Glutamatergic neuron (in vitro differentiated cells): ENCODE data around the gene SYMPK. TPM values are rescaled to one million over a fixed set of nuclear protein-coding genes. Genes with fewer than 3 reads are reported as not detected.
A peak's percentile ranks its signal among the peaks of the same experiment; 100 is the strongest.

ENCODE experiments used
- DNase-seq: peaks from one replicate; pipeline ENCODE4 v3.0.0; 2022
- H3K27ac Mint-ChIP-seq: one replicate; pipeline ENCODE4 v1.8.0; 2020; ENCODE audit warnings: mild to moderate bottlenecking, mixed read lengths, inconsistent platforms; ENCODE audit not compliant: unreplicated experiment
- H3K27me3 Mint-ChIP-seq: one replicate; pipeline ENCODE4 v1.8.0; 2020; ENCODE audit warnings: mild to moderate bottlenecking, moderate library complexity, mixed read lengths, inconsistent platforms; ENCODE audit not compliant: unreplicated experiment
- H3K36me3 Mint-ChIP-seq: one replicate; pipeline ENCODE4 v1.8.0; 2020; ENCODE audit warnings: mild to moderate bottlenecking, mixed read lengths, inconsistent platforms; ENCODE audit not compliant: unreplicated experiment
- H3K4me1 Mint-ChIP-seq: one replicate; pipeline ENCODE4 v1.8.0; 2020; ENCODE audit warnings: mild to moderate bottlenecking, low read depth, mixed read lengths, inconsistent platforms; ENCODE audit not compliant: unreplicated experiment
- H3K4me3 Mint-ChIP-seq: one replicate; pipeline ENCODE4 v1.8.0; 2020; ENCODE audit warnings: mild to moderate bottlenecking, mixed read lengths, inconsistent platforms; ENCODE audit not compliant: unreplicated experiment
- H3K9me3 Mint-ChIP-seq: one replicate; pipeline ENCODE4 v1.8.0; 2020; ENCODE audit warnings: mild to moderate bottlenecking, moderate library complexity, mixed read lengths, inconsistent platforms; ENCODE audit not compliant: unreplicated experiment
- total RNA-seq: library from RNA; stranded (reverse); fragmentation: NEBNext Ultra II Directional; extraction: Animal tissue kit (Norgen Biotek cat#: 25700); gene quantifications from one replicate; pipeline ENCODE4 v1.2.1, GENCODE V29; 2021; ENCODE audit not compliant: unreplicated experiment
- TF ChIP-seq, protein P1 (sequence below): fragments of 200-600 bp; sonication (generic); IDR thresholded peaks from one replicate; pipeline ENCODE4 v1.5.0; 2021; ENCODE audit not compliant: partially characterized antibody, unreplicated experiment

SYMPK gene
- total RNA-seq, 1 donor from 2014 or later = 78.1 TPM

DNA sequence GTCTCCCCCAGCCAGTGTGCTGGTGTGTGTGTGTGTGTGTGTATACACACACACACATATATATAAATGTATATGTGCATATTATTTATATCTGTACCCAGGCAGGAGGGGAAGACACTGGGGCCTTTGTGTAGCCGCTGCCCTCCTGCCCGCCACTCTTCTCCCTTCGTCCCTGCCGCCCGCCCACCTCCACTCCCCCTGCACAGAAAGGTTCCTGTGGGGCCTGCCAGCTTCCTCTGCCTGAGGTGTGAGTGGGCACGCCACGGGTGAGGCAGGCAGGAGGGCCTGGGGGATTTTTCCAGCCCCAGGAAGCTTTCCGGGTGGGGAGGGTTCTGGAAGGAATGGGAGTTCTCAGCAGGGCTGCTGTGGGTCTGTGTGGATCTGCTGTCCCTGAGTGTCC lies 16.1 kb upstream of the SYMPK start:
- H3K27me3 Mint-ChIP-seq = peaks cover 12% of the 10 kb centered on the region
- TF ChIP-seq, protein P1, sequence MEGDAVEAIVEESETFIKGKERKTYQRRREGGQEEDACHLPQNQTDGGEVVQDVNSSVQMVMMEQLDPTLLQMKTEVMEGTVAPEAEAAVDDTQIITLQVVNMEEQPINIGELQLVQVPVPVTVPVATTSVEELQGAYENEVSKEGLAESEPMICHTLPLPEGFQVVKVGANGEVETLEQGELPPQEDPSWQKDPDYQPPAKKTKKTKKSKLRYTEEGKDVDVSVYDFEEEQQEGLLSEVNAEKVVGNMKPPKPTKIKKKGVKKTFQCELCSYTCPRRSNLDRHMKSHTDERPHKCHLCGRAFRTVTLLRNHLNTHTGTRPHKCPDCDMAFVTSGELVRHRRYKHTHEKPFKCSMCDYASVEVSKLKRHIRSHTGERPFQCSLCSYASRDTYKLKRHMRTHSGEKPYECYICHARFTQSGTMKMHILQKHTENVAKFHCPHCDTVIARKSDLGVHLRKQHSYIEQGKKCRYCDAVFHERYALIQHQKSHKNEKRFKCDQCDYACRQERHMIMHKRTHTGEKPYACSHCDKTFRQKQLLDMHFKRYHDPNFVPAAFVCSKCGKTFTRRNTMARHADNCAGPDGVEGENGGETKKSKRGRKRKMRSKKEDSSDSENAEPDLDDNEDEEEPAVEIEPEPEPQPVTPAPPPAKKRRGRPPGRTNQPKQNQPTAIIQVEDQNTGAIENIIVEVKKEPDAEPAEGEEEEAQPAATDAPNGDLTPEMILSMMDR = no peak
- no peaks in the 10 kb centered on the region for H3K36me3 Mint-ChIP-seq
- no peak overlapping the region for H3K4me3 Mint-ChIP-seq
- no peak for DNase-seq
- peaks cover 21% of the 10 kb centered on the region for H3K4me1 Mint-ChIP-seq
- H3K27ac Mint-ChIP-seq = no peak overlapping the region
- peaks cover 9% of the 10 kb centered on the region for H3K9me3 Mint-ChIP-seq

DNA sequence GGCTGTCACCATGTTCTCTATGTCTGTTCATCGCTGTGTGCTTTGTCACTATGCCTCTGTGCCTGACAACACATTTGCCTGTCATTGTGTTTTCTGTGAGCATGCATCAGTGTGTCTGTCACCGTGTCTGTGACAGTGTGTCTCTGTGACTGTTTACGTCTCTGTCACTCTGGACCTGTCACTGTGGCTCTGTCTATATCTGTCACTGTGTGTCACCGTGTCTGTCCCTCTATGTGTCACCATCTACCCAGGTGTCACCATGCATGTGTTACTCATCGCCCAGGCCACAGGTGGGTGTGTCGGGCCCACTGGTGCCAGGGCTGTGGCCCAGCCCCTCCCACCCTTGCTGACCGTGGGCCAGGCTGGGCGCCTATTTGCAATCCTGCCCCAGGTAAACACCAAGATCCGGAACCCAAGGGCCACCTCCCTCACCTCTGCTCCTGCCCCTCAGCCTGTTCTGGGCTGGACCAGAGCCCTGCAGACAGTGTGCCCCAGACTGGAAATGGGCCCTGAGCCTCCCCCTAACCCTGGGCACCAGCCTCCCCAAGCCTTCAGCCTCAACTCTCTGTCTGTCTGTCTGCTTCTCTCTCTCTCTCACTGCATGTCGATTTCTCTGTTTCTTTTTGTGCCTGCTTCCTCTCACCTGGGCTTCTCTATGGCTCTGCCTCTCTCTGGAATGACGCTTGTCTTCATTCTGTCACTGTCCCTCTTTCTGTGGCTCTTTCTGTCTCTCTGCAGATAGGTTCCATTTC lies 15.3 kb upstream of the SYMPK start:
- peaks cover 12% of the 10 kb centered on the region for H3K27me3 Mint-ChIP-seq
- no peaks in the 10 kb centered on the region for H3K36me3 Mint-ChIP-seq
- no peak for DNase-seq
- H3K27ac Mint-ChIP-seq = peak overlapping the region; percentile 69
- peaks cover 9% of the 10 kb centered on the region for H3K9me3 Mint-ChIP-seq
- TF ChIP-seq, protein P1 = no peak
- peaks cover 19% of the 10 kb centered on the region for H3K4me1 Mint-ChIP-seq
- H3K4me3 Mint-ChIP-seq = peak overlapping the region; percentile 16

DNA sequence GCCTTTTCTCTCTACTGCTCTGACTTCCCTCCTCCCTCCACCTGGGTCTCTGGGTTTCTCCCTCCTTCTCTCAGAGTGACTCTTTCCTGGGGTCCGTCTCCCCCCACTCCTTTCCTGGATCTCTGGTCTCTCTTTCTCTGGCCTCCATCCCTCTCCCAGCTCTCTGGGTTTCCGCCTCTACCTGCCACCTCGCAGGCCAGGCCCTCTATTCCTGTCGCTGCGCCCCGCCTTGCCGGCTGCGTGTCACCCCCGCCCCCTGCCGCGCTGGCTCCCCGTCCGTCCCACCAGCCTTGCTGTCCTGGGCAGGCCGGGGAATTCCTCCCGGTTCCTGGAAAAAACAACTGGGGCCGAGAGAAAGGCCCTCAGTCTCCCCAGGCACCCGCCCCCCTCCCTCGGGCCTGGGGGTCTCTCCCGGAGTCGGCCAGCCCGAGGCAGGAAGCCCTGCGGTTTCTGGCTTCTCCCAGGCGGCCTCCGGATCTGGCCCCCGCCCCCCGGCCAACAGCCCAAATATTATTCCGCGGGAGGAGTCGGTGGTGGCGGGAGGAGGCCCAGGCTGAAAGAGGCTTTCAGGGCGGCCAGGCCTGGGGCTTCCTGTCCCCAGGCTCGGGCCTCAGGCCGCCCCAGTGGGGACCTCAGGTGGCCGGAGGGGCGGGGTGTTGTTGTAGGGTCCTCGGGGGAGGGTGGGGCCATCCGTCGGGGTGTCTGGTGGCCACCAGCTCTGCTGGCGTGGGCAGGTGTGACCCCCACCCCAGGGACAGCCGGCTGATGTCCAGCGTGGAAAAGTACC lies 13.7 kb upstream of the SYMPK start:
- DNase-seq = peak; percentile 37
- Mint-ChIP-seq H3K9me3 (peaks cover 8% of the 10 kb centered on the region), H3K27ac (no peak overlapping the region), H3K4me1 (peaks cover 15% of the 10 kb centered on the region), H3K36me3 (no peaks in the 10 kb centered on the region), H3K4me3 (peak overlapping the region; percentile 65), H3K27me3 (peaks cover 12% of the 10 kb centered on the region)
- TF ChIP-seq, protein P1 = no peak

DNA sequence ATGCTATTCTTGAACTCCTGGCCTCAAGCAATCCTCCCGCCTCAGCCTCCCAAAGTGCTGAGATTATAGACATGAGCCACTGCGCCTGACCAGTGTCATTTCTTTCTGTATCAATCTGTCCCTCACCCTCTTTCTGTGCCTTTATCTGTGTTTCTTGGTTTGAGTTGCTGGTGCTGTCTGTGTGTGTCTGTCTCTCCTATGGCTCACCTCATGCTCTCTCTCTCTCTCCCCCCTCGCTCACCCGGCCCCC lies 13.1 kb upstream of the SYMPK start:
- TF ChIP-seq, protein P1 = no peak
- Mint-ChIP-seq H3K27ac (no peak overlapping the region), H3K4me3 (peak overlapping the region; percentile 65), H3K27me3 (peaks cover 10% of the 10 kb centered on the region), H3K9me3 (peaks cover 5% of the 10 kb centered on the region), H3K4me1 (peaks cover 12% of the 10 kb centered on the region), H3K36me3 (no peaks in the 10 kb centered on the region)
- DNase-seq = no peak

DNA sequence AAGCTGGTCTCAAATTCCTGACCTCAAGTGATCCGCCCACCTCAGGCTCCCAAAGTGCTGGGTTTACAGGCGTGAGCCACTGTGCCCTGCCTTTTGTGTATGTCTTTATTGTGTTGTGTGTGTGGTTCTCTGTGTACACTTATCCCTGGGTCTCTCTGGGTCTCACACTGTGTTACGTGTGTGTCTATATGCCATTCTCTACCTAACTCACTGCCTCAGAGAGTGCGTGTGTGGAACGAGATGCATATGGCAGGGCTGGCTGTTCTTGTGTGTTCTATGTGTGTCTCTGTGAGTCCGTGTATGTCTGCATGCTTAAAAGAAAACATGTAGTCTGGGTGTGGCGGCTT lies 11.6 kb upstream of the SYMPK start:
- H3K36me3 Mint-ChIP-seq = no peaks in the 10 kb centered on the region
- peaks cover 12% of the 10 kb centered on the region for H3K4me1 Mint-ChIP-seq
- peaks cover 5% of the 10 kb centered on the region for H3K9me3 Mint-ChIP-seq
- DNase-seq = no peak
- peaks cover 8% of the 10 kb centered on the region for H3K27me3 Mint-ChIP-seq
- H3K27ac Mint-ChIP-seq = no peak overlapping the region
- TF ChIP-seq, protein P1 = no peak
- H3K4me3 Mint-ChIP-seq = peak overlapping the region; percentile 6
